ENCODE data around the gene ARHGAP12.

GRCh38 chr10:31762316-31762715 lies 166.3 kb downstream of the ARHGAP12 start:
- TF ChIP-seq, protein P1, sequence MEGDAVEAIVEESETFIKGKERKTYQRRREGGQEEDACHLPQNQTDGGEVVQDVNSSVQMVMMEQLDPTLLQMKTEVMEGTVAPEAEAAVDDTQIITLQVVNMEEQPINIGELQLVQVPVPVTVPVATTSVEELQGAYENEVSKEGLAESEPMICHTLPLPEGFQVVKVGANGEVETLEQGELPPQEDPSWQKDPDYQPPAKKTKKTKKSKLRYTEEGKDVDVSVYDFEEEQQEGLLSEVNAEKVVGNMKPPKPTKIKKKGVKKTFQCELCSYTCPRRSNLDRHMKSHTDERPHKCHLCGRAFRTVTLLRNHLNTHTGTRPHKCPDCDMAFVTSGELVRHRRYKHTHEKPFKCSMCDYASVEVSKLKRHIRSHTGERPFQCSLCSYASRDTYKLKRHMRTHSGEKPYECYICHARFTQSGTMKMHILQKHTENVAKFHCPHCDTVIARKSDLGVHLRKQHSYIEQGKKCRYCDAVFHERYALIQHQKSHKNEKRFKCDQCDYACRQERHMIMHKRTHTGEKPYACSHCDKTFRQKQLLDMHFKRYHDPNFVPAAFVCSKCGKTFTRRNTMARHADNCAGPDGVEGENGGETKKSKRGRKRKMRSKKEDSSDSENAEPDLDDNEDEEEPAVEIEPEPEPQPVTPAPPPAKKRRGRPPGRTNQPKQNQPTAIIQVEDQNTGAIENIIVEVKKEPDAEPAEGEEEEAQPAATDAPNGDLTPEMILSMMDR (IDR thresholded peaks at IDR 0.05), result no peak
- no peak for TF ChIP-seq EZH2phosphoT487 (IDR thresholded peaks at IDR 0.05)
- TF ChIP-seq EZH2 (IDR thresholded peaks at IDR 0.05), result no peak

Data from neural progenitor cell (in vitro differentiated cells).